ENCODE data around the gene CLEC11A. TPM values are rescaled to one million over a fixed set of nuclear protein-coding genes. Genes with fewer than 3 reads are reported as not detected.
A peak's percentile ranks its signal among the peaks of the same experiment; 100 is the strongest.
"Not testable (repeated sequence)": the region's sequence is repeated elsewhere in the genome, so short reads cannot be mapped to it uniquely, and the experiment has no call there.

Gene CLEC11A
- total RNA-seq, 1 experiment from 2014 or later = 5.4 TPM

DNA sequence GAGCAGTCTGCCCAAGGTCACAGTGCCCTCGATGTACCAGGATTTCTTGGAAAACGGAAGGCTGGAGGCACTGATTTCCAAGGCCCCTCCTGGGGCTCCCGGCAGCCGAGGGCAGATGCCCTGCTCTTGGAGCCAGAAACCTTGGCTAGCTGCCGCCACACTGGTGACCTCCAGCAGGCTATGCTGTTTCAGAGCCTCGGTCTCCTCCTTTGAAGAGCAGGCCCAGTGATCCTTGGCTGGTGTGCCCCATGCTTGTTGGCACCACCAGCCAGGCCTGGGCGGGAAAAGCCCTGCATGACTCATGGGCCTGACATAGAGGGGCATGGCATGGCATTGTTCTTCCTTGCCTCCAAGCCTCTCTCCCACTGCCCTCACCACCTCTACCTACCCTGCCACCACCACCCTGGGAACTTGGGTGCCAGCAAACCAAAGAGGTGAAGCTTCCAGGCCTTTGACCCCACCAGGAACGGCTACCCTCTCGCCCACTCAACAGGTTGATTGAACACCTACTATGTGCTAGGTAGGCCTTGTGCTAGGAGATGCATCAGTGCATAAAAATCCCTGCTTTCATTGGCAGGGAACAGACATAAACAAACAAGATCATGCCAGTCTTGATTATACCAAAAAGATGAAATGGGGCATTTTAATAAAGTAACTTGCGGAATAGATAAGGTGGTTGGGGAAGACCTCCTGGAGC, 1.6 kb upstream of the CLEC11A start:
- no peak for DNase-seq (ENCODE audit: extremely low read depth, low read depth)

DNA sequence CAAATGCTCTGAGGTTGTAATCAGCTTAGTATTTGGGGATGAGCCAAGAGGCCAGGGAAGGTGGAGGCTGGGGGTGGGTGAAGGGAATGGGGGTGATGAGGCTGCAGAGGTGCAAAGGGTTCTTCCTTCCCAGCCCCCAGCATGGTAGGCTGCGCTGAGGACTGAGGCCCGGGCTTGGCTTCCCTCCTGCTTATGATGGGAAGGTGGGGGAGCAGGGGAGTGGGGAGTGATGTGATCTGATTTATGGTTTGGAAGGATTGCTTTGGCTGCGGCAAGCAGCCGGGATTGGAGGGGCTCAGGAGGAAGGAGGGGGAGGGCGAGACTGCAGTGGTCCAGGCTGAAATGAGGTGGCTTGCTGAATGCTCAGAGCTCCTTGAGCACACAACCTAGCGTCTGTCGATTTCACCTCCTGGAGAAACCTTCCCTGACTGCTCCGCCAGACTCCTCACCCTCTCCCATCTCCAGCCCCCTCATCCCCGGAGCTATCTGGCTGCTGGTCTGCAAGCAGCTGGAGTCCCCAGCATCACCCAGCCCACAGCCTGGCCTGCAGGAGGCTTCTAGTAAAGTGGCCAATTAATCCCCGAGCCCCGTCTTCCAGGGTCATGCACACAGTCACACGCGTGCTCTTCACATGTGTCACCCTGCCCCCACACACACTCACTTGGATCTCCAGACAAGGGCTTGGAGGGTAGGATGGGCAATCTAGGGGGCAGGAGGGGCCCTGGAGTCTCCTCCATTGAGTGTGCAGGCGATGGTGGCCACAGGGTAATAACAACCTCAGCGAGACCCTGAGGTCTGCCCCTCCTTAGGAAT, 757 bp upstream of the CLEC11A start:
- DNase-seq (ENCODE audit: extremely low read depth, low read depth) = no peak

DNA sequence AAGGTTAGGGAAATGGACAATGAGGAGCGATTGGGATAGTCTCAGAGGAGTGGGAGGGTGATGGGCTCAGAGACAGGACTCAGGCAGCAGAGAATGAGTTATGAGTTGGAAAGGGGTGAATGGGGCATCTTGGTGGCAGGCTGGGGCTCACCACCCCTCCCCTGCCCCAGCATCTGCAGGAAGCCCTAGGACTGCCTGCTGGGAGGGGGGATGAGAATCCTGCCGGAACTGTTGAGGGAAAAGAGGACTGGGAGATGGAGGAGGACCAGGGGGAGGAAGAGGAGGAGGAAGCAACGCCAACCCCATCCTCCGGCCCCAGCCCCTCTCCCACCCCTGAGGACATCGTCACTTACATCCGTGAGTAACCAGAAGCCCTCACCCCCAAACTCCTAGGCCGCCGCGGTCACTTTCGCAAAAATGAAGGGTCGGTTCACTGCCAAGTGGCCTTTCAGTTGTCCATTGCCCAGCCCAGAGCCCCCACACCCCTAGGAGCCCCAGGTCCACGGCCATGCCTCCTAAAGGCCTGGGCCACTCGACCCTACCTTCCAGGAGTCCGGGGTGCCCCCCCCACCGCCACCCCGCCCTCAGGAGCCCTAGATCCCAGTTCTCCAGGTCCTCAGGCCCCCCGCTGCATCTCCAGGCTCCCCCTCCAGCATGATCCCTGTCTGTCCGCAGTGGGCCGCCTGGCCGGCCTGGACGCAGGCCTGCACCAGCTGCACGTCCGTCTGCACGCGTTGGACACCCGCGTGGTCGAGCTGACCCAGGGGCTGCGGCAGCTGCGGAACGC, 764 bp downstream of the CLEC11A start:
- no peak for DNase-seq (ENCODE audit: extremely low read depth, low read depth)

DNA sequence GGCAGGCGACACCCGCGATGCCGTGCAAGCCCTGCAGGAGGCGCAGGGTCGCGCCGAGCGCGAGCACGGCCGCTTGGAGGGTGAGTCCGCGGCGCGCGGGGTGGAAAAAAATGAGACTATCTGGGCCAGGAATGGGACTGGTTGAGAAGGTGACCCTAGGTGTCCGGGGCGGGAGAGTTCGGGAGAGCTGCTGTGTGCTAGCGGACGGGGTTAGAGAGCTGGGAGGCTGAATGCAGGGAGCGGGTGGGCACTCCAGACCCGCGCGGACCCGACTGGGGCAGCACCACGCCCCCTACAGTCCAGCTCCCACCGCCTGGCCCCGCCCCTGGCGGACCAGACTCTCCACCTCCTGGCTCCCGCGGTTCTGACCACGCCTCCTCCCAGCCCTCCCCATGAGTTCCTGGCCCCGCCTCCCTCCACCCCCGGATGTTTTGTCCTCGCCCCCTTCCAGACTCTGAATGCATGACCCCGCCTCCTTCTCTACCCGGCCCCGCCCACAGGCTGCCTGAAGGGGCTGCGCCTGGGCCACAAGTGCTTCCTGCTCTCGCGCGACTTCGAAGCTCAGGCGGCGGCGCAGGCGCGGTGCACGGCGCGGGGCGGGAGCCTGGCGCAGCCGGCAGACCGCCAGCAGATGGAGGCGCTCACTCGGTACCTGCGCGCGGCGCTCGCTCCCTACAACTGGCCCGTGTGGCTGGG, 1.5 kb downstream of the CLEC11A start:
- peak; percentile 99 for DNase-seq (ENCODE audit: extremely low read depth, low read depth)

DNA sequence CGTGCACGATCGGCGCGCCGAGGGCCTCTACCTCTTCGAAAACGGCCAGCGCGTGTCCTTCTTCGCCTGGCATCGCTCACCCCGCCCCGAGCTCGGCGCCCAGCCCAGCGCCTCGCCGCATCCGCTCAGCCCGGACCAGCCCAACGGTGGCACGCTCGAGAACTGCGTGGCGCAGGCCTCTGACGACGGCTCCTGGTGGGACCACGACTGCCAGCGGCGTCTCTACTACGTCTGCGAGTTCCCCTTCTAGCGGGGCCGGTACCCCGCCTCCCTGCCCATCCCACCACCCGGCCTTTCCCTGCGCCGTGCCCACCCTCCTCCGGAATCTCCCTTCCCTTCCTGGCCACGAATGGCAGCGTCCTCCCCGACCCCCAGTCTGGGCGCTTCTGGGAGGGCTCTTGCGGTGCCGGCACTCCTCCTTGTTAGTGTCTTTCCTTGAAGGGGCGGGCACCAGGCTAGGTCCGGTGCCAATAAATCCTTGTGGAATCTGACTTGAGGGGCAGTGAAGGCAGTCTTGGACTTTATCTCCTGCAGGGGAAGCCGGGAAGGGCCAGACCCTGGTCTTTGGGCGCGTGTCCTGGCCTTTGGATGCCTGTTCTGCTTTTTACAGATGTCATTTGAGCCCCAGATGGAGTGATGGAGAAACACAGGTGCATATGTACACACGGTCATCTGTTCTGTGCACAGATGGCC, 2.2 kb downstream of the CLEC11A start:
- no peak for DNase-seq (ENCODE audit: extremely low read depth, low read depth)

DNA sequence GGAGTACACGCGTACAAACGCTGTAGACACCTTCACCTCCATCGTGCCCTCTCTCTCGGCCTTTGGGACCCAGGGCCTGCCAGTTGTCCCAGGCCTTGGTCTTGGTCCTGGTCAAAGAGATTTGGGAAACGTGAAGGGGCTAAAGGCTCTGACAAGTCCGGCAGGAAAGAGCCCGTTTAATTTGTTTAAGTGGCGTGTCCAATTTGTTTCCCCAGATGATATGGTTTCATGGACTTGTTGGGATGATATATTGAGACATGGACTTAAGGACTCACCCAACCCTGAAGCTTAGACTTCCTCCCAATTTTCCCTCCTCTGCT, 2.7 kb downstream of the CLEC11A start:
- no peak for DNase-seq (ENCODE audit: extremely low read depth, low read depth)

DNA sequence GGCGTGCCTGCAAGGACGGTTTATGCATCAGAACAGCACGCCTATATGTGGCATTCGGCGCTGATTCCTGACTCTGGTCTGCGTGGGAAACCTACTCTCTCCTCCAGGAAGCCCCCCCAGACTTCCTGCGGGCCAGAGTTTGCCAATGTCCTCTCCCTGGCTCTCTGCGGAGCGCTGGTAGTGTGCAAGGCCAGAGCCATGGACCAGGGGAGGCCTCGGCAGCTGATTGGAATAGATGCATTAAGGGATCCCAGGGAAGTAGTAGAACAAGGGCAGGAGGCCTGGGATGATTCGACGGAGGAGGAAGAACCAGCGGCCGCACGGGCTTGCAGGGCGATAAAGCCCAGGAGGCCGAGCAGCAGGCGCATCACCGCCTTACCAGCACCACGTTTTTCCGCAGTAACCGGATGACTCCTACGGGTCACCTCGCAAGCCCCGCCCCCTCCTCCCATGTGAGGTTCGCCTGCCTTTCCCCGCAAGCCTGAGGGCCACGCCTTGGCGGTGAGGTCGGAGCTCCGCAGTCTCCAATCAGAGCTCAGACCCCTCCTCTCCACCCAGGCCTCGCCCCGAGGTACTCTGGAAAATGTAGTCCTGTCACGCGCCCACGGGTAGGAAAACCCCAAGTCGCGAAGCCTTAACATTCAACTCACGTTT, 5.0 kb downstream of the CLEC11A start:
- no peak for DNase-seq (ENCODE audit: extremely low read depth, low read depth)

DNA sequence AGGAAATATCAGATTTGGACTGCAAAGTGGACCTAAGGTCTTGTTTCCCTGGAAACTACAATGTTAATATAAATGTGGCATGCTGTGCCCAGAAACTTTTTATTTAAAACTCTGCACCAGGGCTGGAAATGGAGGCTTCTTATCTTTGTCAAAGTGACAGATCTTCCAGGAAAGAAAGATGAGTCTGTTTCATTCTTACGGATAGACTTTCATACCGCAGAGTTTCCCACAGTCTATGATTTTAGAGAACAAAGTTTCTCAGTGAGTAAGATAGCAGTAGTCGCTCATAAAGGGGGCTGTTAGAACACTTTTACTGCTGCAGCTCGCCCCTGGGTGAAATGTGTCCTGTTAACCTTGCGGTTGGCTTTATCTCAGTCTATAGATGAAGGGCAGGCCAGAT, 6.7 kb downstream of the CLEC11A start:
- no peak for DNase-seq (ENCODE audit: extremely low read depth, low read depth)

DNA sequence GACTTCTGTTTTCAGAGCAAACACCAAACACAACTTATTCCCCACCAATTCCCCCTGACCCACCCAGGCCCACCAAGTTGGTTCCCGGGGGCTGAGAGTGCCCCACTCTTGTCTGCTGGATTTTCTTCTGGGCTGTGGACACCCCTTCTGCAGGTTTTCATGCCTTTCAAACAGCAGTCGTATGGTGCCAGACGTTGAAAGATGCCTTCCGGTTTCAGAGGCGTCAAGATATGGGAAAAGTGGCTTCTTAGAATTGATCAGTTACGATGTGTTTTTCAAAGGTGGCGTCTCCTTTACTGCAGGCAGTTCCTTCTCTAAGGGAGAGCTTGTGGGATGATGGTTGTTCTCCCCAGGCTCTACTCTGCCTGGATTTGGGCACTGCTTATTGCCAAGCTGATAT, 12.7 kb downstream of the CLEC11A start:
- no peak for DNase-seq (ENCODE audit: extremely low read depth, low read depth)

DNA sequence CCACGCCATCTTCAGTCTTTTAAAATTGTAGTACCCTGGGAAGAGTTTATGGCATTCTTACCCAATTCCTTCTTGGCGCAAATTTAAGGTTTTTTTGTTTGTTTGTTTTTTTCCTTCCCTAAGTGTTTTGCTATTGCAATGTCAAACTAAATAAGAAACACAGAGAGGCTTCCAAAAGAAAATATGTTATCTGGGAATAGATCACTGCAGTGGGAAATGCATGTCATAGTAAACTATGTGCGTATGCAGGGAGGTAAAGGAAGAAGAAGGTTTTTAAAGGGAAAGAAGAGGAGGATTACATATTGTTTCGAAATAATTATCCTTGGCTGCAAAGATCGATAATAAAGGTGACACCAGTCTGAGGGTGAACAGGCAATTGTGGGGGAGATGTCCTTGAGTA, 13.2 kb downstream of the CLEC11A start:
- DNase-seq (ENCODE audit: extremely low read depth, low read depth) = no peak

DNA sequence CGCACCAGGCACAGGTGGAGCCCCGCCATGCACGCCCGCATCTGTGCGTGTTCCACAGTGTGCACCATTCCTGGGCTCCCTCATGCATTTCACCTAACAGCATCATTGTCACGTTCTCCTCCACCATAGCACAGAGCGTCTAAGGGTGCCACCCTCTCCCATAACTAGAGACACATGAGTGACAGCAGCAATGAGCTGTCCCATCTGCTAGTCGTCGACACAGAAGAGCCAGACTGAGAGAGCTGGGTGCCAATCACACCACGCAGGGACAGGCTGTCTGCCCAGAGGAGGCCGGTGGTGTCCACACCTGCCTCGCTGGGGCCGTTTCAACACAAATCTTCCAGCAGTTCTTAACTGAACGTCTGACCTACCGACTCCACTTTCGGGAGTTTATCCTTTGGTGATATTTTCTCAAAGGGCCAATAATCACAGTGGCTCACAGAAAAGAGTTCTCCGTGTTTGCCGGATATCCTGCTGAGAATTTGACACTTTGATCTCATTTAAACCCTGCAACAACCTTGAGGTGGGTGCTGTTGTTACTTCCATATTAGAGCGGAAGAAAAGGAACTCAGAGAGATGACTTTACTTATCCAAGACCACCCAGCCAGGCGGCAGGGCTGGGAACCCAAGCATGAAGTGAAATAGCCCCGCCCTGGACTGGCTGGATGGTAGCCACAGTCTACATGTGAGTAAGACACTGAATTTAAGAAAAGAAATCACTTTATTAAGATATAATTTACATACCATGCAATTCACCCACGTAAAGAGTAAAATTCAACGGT, 16.2 kb downstream of the CLEC11A start:
- no peak for DNase-seq (ENCODE audit: extremely low read depth, low read depth)

DNA sequence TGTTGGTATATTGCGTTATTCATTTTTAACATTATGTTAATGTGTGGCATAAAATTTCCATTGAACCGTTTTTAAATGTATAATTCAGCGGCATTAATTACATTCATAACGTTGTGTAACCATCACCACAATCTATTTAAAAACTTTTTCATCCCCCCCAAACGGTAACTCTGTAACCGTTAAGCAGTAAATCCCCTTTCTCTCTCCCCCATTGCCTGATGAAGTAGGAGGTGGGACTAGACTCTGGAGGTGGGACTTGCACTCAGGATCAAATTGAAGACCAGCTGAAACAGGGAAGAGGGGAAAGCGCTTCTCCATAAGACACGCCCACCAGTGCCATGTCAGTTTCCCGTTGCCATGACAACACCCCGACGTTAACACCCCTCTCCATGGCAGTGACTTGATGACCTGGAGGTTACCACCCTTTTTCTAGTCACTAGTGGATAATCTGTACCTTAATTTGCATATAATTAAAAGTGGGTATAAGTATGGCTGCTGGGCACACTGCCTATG, 16.8 kb downstream of the CLEC11A start:
- no peak for DNase-seq (ENCODE audit: extremely low read depth, low read depth)

DNA sequence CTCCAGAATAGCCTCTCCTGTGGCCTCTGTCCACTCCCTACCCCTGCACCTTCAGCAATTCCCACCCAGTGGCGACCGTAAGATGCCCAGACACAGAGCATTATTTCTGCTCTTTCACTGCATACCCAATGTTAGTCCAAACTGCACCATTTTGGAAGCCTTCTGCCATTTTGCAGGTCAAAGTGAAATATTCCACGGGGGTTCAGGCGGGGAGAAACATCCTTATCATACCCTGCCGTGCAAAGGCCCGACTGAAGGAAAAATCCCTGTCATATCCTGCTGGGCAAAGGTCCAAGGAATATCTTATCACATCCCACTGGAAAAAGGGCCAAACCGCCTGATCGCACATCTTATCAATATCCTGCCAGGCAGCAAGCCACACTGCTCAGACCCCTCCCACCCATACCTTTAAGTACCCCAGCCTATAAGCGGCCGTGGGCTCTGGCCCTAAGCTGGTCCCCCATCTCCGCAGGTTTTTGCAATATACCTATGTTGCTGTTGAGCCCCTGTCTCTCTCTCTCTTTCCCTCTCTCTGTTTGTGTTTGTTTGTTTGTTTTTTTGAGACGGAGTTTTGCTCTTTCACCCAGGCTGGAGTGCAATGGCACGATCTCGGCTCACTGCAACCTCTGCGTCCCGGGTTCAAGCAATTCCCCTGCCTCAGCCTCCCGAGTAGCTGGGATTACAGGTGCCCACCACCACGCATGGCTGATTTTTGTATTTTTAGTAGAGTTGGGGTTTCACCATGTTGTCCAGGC, 18.2 kb downstream of the CLEC11A start:
- no peak for DNase-seq (ENCODE audit: extremely low read depth, low read depth)

DNA sequence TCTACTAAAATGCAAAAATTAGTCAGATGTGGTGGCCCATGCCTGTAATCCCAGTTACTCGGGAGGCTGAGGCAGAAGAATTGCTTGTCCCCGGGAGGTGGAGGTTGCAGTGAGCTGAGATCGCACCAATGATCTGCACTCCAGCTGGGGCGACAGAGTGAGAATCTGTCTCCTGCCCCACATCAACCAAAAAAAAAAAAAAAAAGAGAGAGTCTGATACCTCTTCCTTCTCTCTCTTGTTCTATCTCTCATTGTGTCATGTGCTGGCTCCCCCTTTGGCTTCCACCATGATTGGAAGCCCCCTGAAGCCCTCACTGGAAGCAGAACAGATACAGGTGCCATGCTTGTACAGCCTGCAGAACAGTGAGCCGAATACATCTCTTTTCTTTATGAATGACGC, 20.4 kb downstream of the CLEC11A start:
- no peak for DNase-seq (ENCODE audit: extremely low read depth, low read depth)

DNA sequence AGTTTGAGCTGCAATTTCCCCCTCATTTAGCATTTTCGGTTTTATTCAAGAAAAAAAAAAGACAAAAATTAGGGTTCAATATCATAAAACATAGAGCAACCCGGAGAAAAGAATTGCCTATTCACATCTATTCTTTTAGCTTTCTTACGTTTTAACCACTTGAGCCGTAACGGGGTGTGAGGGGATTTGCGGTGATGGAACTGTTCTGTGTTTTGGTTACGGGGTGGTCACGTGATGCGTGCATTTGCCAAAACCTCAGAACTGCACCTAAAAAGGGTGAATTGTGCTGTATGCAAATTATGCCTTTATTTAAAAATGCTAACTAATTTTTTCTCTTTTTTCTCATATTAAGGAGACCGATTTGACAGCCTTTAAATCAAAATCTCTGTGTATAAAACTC, 22.1 kb downstream of the CLEC11A start:
- no peak for DNase-seq (ENCODE audit: extremely low read depth, low read depth)

DNA sequence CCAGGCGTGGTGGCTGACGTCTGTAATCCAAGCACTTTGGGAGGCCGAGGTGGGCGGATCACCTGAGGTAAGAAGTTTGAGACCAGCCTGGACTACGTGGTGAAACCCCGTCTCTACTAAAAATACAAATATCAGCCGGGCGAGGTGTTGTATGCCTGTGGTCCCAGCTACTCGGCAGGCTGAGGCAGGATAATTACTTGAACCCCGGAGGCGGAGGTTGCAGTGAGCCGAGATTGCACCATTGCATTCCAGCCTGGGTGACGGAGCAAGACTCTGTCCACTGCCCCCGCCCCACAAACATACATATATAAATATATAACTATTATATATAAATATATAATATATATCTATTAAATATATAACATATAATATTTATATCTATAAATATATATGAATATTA, 24.0 kb downstream of the CLEC11A start:
- DNase-seq (ENCODE audit: extremely low read depth, low read depth) = not testable (repeated sequence)

DNA sequence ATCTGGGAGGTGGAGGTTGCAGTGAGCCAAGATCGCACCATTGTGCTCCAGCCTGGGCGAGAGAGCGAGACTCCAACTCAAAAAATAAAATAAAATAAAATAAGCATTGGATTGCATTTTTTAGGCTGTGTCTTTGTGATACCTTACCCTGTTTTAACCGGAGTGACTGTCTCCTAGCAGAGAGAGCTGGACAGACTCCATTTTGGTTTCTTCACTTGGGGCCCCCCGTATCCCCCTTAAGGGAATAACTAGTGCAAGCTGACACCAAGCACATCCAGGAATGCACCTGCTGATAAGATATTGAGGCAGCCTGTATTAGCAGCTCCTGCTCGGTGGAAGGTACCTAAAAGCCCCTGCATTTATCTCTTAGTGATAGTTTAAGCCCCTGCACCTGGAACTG, 26.3 kb downstream of the CLEC11A start:
- DNase-seq (ENCODE audit: extremely low read depth, low read depth) = no peak

DNA sequence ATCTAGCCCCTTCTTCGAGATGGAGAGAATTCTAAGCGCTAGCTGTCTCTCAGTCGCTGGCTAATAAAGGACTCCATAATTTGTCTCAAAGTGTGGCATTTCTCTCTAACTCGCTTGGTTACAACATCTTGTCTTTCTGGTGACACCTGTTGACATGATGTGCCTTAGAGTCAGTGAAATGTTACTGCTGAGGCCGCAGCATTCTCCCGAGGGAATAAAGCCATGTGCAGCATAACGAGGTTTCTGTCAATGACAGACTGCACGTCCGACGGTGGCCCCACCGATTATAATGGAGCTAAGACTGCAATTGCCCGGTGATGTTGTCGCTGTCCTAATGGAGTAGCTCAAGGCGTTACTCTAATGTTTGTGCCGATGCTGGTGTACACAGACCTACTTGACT, 26.8 kb downstream of the CLEC11A start:
- DNase-seq (ENCODE audit: extremely low read depth, low read depth) = no peak
